Fibroblast of lung (primary cell): ENCODE measurements around the gene FBLN1.

ENCODE experiments used
- CTCF ChIP-seq, 2 donors: IDR thresholded peaks in 1 of 2; conservative IDR thresholded peaks in 1 of 2; 1 replicate in 1 of 2; 2 replicates in 1 of 2; pipeline ENCODE4 v1.5.1; 2011 to 2012; ENCODE audit warnings: low read length in 2 of 2, control low read depth in 1 of 2, inconsistent platforms in 1 of 2, low read depth in 1 of 2, mild to moderate bottlenecking in 1 of 2
- EZH2 ChIP-seq: IDR thresholded peaks from 2 replicates; pipeline ENCODE4 v1.5.1; 2012; ENCODE audit warnings: low read length, control low read depth, mild to moderate bottlenecking; ENCODE audit errors: missing control alignments

DNA sequence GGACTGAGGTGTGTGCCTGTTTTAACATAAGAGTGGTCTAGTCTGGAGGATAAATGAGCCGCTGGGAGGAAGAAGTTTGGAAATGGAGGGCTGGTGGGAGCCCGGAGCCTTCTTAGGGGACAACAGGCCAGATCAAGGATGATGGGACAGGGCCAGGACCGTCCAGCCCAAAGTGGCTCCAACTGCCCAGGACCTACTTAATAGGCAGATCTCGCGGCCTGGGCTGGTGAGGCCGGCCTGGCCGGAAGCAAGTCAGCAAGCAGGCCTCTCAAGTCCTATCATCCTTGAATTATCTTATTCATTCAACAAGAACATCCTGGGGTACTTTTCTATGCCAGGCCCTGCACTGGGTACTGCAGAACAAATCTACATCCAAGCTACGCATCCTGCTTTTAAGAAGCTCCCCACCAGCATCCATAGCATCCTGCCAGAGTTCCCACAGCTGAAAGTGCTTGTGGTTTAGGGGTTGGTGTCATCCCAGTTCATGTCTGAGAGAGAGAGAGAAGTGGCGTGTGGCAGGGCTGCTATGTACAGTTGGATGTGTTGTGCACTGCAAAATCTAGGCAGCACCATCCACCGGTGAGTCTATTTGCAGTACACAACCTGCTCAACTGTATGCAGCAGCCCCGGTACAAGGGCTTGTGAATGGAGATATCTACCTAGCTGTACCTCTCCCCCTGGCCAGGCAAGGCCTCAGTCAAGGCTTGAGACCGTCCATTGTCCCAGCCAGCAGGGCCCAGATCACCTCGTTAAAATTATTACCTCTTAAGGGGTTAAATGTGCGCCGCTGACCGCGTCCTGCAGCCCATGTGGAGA lies 82.1 kb downstream of the FBLN1 start:
- TF ChIP-seq CTCF (conservative IDR thresholded peaks at IDR 0.05 in 1 of 2, IDR thresholded peaks at IDR 0.05 in 1 of 2; ENCODE audit: low read depth in 1 of 2, low read length in 2 of 2) (no peak), EZH2 (no peak)
